ENCODE measurements around the gene ZNG1A. TPM values are rescaled to one million over a fixed set of nuclear protein-coding genes. Genes with fewer than 3 reads are reported as not detected.
"Not testable (repeated sequence)": the region's sequence is repeated elsewhere in the genome, so short reads cannot be mapped to it uniquely, and the experiment has no call there.

The ZNG1A gene
- total RNA-seq, 2 experiments from 2014 or later = 49.4 to 73.6 TPM

GRCh38 chr9:115118-115451, 63.8 kb downstream of the ZNG1A start:
- H3K4me2 ChIP-seq (ENCODE audit: low read length); H4K20me1 ChIP-seq (ENCODE audit: insufficient read depth, low read length); H3K4me3 ChIP-seq (ENCODE audit: low read depth, low read length, poor library complexity, severe bottlenecking); H3K27ac ChIP-seq (ENCODE audit: low read depth, low read length, poor library complexity, severe bottlenecking); POLR2A ChIA-PET; CTCF ChIA-PET (ENCODE audit: unreplicated experiment); H3K4me1 ChIP-seq (ENCODE audit: insufficient read depth, low read length, poor library complexity, severe bottlenecking); H3K9me2 ChIP-seq (ENCODE audit: insufficient read depth, low read length); H2AFZ ChIP-seq (ENCODE audit: low read length); H3K36me3 ChIP-seq (ENCODE audit: insufficient read depth, low read length); BruUV-seq (replicated peaks); H3K9me3 ChIP-seq (ENCODE audit: low read length); intact Hi-C loops (cut with micrococcal nuclease; ENCODE audit: unreplicated experiment); H3K79me2 ChIP-seq (ENCODE audit: insufficient read depth, low read depth, low read length); DNase-seq (ENCODE audit: low spot score): not testable (repeated sequence)

- H3K9me2 ChIP-seq (ENCODE audit: insufficient read depth, low read length); CTCF ChIA-PET (ENCODE audit: unreplicated experiment); H3K27ac ChIP-seq (ENCODE audit: low read depth, low read length, poor library complexity, severe bottlenecking); H2AFZ ChIP-seq (ENCODE audit: low read length); H3K36me3 ChIP-seq (ENCODE audit: insufficient read depth, low read length); H3K4me2 ChIP-seq (ENCODE audit: low read length); BruUV-seq (replicated peaks); H3K4me1 ChIP-seq (ENCODE audit: insufficient read depth, low read length, poor library complexity, severe bottlenecking); POLR2A ChIA-PET; H3K79me2 ChIP-seq (ENCODE audit: insufficient read depth, low read depth, low read length); H3K9me3 ChIP-seq (ENCODE audit: low read length); H4K20me1 ChIP-seq (ENCODE audit: insufficient read depth, low read length); H3K4me3 ChIP-seq (ENCODE audit: low read depth, low read length, poor library complexity, severe bottlenecking); intact Hi-C loops (cut with micrococcal nuclease; ENCODE audit: unreplicated experiment); DNase-seq (ENCODE audit: low spot score): not testable (repeated sequence)
Measured at GRCh38 chr9:114267-115117, 64.4 kb downstream of the ZNG1A start.

- H4K20me1 ChIP-seq (ENCODE audit: insufficient read depth, low read length); POLR2A ChIA-PET; H3K4me1 ChIP-seq (ENCODE audit: insufficient read depth, low read length, poor library complexity, severe bottlenecking); H3K4me2 ChIP-seq (ENCODE audit: low read length); DNase-seq (ENCODE audit: low spot score); H3K9me3 ChIP-seq (ENCODE audit: low read length); H3K9me2 ChIP-seq (ENCODE audit: insufficient read depth, low read length); H2AFZ ChIP-seq (ENCODE audit: low read length); H3K27ac ChIP-seq (ENCODE audit: low read depth, low read length, poor library complexity, severe bottlenecking); H3K36me3 ChIP-seq (ENCODE audit: insufficient read depth, low read length); CTCF ChIA-PET (ENCODE audit: unreplicated experiment); H3K79me2 ChIP-seq (ENCODE audit: insufficient read depth, low read depth, low read length); H3K4me3 ChIP-seq (ENCODE audit: low read depth, low read length, poor library complexity, severe bottlenecking); intact Hi-C loops (cut with micrococcal nuclease; ENCODE audit: unreplicated experiment); BruUV-seq (replicated peaks): not testable (repeated sequence)
Measured at GRCh38 chr9:113468-114266, 65.2 kb downstream of the ZNG1A start.

GRCh38 chr9:112589-113467, 66.0 kb downstream of the ZNG1A start:
- H3K36me3 ChIP-seq (ENCODE audit: insufficient read depth, low read length); intact Hi-C loops (cut with micrococcal nuclease; ENCODE audit: unreplicated experiment); H2AFZ ChIP-seq (ENCODE audit: low read length); H3K4me2 ChIP-seq (ENCODE audit: low read length); H3K4me1 ChIP-seq (ENCODE audit: insufficient read depth, low read length, poor library complexity, severe bottlenecking); H4K20me1 ChIP-seq (ENCODE audit: insufficient read depth, low read length); H3K9me2 ChIP-seq (ENCODE audit: insufficient read depth, low read length); DNase-seq (ENCODE audit: low spot score); H3K27ac ChIP-seq (ENCODE audit: low read depth, low read length, poor library complexity, severe bottlenecking); H3K4me3 ChIP-seq (ENCODE audit: low read depth, low read length, poor library complexity, severe bottlenecking); H3K9me3 ChIP-seq (ENCODE audit: low read length); H3K79me2 ChIP-seq (ENCODE audit: insufficient read depth, low read depth, low read length); POLR2A ChIA-PET; BruUV-seq (replicated peaks); CTCF ChIA-PET (ENCODE audit: unreplicated experiment): not testable (repeated sequence)

GRCh38 chr9:110672-111071, 68.2 kb downstream of the ZNG1A start:
- H2AFZ ChIP-seq (ENCODE audit: low read length); H3K9me3 ChIP-seq (ENCODE audit: low read length); H4K20me1 ChIP-seq (ENCODE audit: insufficient read depth, low read length); H3K4me1 ChIP-seq (ENCODE audit: insufficient read depth, low read length, poor library complexity, severe bottlenecking); H3K4me2 ChIP-seq (ENCODE audit: low read length); CTCF ChIA-PET (ENCODE audit: unreplicated experiment); BruUV-seq (replicated peaks); POLR2A ChIA-PET; H3K4me3 ChIP-seq (ENCODE audit: low read depth, low read length, poor library complexity, severe bottlenecking); DNase-seq (ENCODE audit: low spot score); H3K9me2 ChIP-seq (ENCODE audit: insufficient read depth, low read length); H3K79me2 ChIP-seq (ENCODE audit: insufficient read depth, low read depth, low read length); H3K36me3 ChIP-seq (ENCODE audit: insufficient read depth, low read length); H3K27ac ChIP-seq (ENCODE audit: low read depth, low read length, poor library complexity, severe bottlenecking); intact Hi-C loops (cut with micrococcal nuclease; ENCODE audit: unreplicated experiment): not testable (repeated sequence)

GRCh38 chr9:109540-109939, 69.3 kb downstream of the ZNG1A start:
- POLR2A ChIA-PET; DNase-seq (ENCODE audit: low spot score); H3K9me2 ChIP-seq (ENCODE audit: insufficient read depth, low read length); H3K4me3 ChIP-seq (ENCODE audit: low read depth, low read length, poor library complexity, severe bottlenecking); BruUV-seq (replicated peaks); H3K36me3 ChIP-seq (ENCODE audit: insufficient read depth, low read length); H3K27ac ChIP-seq (ENCODE audit: low read depth, low read length, poor library complexity, severe bottlenecking); H4K20me1 ChIP-seq (ENCODE audit: insufficient read depth, low read length); CTCF ChIA-PET (ENCODE audit: unreplicated experiment); intact Hi-C loops (cut with micrococcal nuclease; ENCODE audit: unreplicated experiment); H3K4me2 ChIP-seq (ENCODE audit: low read length); H3K9me3 ChIP-seq (ENCODE audit: low read length); H3K79me2 ChIP-seq (ENCODE audit: insufficient read depth, low read depth, low read length); H2AFZ ChIP-seq (ENCODE audit: low read length); H3K4me1 ChIP-seq (ENCODE audit: insufficient read depth, low read length, poor library complexity, severe bottlenecking): not testable (repeated sequence)
